ENCODE results near the gene PAEP. TPM values are rescaled to one million over a fixed set of nuclear protein-coding genes. Genes with fewer than 3 reads are reported as not detected.

The PAEP gene
- polyA plus RNA-seq, 4 donors: not detected

GRCh38 chr9:135588886-135589595, 27.5 kb downstream of the PAEP start:
- no peaks in the 10 kb centered on the region for H3K9me3 ChIP-seq (ENCODE audit: control insufficient read depth in 2 of 2, insufficient read depth in 1 of 2, low read depth in 1 of 2, low read length in 1 of 2)
- DNase-seq: no peak
- FAIRE-seq: no peak
- no peak overlapping the region for H3K4me3 ChIP-seq (ENCODE audit: low read depth in 1 of 3, low read length in 3 of 3)
- no peaks in the 10 kb centered on the region for H3K27me3 ChIP-seq (ENCODE audit: control insufficient read depth in 3 of 3, insufficient read depth in 3 of 3, low read length in 3 of 3)
- no peaks in the 10 kb centered on the region for H3K36me3 ChIP-seq (ENCODE audit: control insufficient read depth in 3 of 3, insufficient read depth in 2 of 3, low read depth in 1 of 3, low read length in 3 of 3)
- 76 to 85% (median 80%) methylated on average over 20 of the region's 20 CpGs for WGBS, 3 donors
- no peak overlapping the region for H3K27ac ChIP-seq (ENCODE audit: low read depth in 1 of 3, low read length in 2 of 3)
- H3K4me1 ChIP-seq (ENCODE audit: control insufficient read depth in 3 of 3, insufficient read depth in 2 of 3, low read depth in 1 of 3, low read length in 2 of 3): no peaks in the 10 kb centered on the region

DNA sequence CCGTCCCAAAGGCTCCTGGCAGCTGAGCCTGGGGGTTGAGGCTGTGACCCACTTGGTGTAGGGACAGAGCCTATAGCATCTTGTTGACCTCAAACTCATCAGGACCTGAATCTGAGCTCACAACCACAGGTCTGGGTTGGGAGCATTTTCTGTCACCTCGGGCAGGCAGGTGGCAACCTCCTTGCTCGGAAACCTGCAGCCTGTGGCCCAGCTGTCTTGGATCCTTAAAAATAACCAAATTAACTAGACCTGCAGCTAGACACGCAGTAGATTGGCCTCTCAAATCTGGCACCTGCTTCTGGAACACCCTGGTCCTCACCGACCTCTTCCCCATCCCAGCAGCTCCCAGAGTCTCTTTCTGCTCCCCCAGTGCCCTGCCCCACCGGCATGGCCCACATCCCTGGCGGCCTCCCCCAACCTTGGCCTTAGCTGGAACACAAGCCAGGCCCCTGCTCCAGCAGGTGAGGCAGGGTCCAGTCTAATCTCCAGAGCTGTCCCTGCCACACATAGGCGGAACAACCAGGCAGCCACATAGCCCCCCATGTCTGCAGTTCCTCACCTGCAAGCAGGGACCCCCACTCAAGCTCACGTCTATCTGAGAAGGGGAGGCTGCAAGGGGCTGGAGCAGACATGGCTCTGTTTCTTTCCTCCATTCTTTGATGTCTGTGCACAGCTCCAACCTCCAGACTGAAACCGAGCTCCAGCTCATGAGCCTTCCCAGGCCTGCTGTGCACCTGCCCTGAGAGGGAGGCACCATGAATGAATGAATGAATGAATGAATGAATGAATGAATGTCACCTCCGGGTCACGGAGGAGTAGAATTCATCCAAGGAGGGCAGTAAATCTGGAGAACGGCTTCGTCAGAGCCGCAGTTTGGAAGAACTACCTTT, 28.3 kb downstream of the PAEP start:
- H3K27ac ChIP-seq (ENCODE audit: low read depth in 1 of 3, low read length in 2 of 3): no peak overlapping the region
- FAIRE-seq: no peak
- H3K9me3 ChIP-seq (ENCODE audit: control insufficient read depth in 2 of 2, insufficient read depth in 1 of 2, low read depth in 1 of 2, low read length in 1 of 2): no peaks in the 10 kb centered on the region
- H3K4me1 ChIP-seq (ENCODE audit: control insufficient read depth in 3 of 3, insufficient read depth in 2 of 3, low read depth in 1 of 3, low read length in 2 of 3): no peaks in the 10 kb centered on the region
- H3K36me3 ChIP-seq (ENCODE audit: control insufficient read depth in 3 of 3, insufficient read depth in 2 of 3, low read depth in 1 of 3, low read length in 3 of 3): no peaks in the 10 kb centered on the region
- H3K4me3 ChIP-seq (ENCODE audit: low read depth in 1 of 3, low read length in 3 of 3): no peak overlapping the region
- WGBS, 3 donors: 65 to 74% (median 68%) methylated on average over 15 of the region's 15 CpGs
- no peak for DNase-seq
- no peaks in the 10 kb centered on the region for H3K27me3 ChIP-seq (ENCODE audit: control insufficient read depth in 3 of 3, insufficient read depth in 3 of 3, low read length in 3 of 3)

- Histone ChIP-seq H3K36me3 (ENCODE audit: control insufficient read depth in 3 of 3, insufficient read depth in 2 of 3, low read depth in 1 of 3, low read length in 3 of 3) (no peaks in the 10 kb centered on the region), H3K4me1 (ENCODE audit: control insufficient read depth in 3 of 3, insufficient read depth in 2 of 3, low read depth in 1 of 3, low read length in 2 of 3) (no peaks in the 10 kb centered on the region), H3K9me3 (ENCODE audit: control insufficient read depth in 2 of 2, insufficient read depth in 1 of 2, low read depth in 1 of 2, low read length in 1 of 2) (no peaks in the 10 kb centered on the region), H3K27ac (ENCODE audit: low read depth in 1 of 3, low read length in 2 of 3) (no peak overlapping the region), H3K27me3 (ENCODE audit: control insufficient read depth in 3 of 3, insufficient read depth in 3 of 3, low read length in 3 of 3) (no peaks in the 10 kb centered on the region), H3K4me3 (ENCODE audit: low read depth in 1 of 3, low read length in 3 of 3) (no peak overlapping the region)
- FAIRE-seq (no peak), DNase-seq (no peak)
- WGBS, 3 donors: 75 to 82% (median 76%) methylated on average over 25 of the region's 25 CpGs
Measured at GRCh38 chr9:135590486-135591079, 29.0 kb downstream of the PAEP start.

GRCh38 chr9:135591506-135592330, 30.2 kb downstream of the PAEP start:
- Histone ChIP-seq H3K4me1 (ENCODE audit: control insufficient read depth in 3 of 3, insufficient read depth in 2 of 3, low read depth in 1 of 3, low read length in 2 of 3) (no peaks in the 10 kb centered on the region), H3K27me3 (ENCODE audit: control insufficient read depth in 3 of 3, insufficient read depth in 3 of 3, low read length in 3 of 3) (no peaks in the 10 kb centered on the region), H3K36me3 (ENCODE audit: control insufficient read depth in 3 of 3, insufficient read depth in 2 of 3, low read depth in 1 of 3, low read length in 3 of 3) (no peaks in the 10 kb centered on the region), H3K4me3 (ENCODE audit: low read depth in 1 of 3, low read length in 3 of 3) (no peak overlapping the region), H3K9me3 (ENCODE audit: control insufficient read depth in 2 of 2, insufficient read depth in 1 of 2, low read depth in 1 of 2, low read length in 1 of 2) (peaks cover 0 to 4% of the 10 kb centered on the region in 2 donors), H3K27ac (ENCODE audit: low read depth in 1 of 3, low read length in 2 of 3) (no peak overlapping the region)
- DNase-seq: no peak
- 59 to 75% (median 65%) methylated on average over 22 of the region's 22 CpGs for WGBS, 3 donors
- no peak for FAIRE-seq

GRCh38 chr9:135592331-135592590, 30.7 kb downstream of the PAEP start:
- 66 to 76% (median 70%) methylated on average over 4 to 5 of the region's 5 CpGs for WGBS, 3 donors
- no peak overlapping the region for H3K27ac ChIP-seq (ENCODE audit: low read depth in 1 of 3, low read length in 2 of 3)
- H3K27me3 ChIP-seq (ENCODE audit: control insufficient read depth in 3 of 3, insufficient read depth in 3 of 3, low read length in 3 of 3): no peaks in the 10 kb centered on the region
- H3K4me1 ChIP-seq (ENCODE audit: control insufficient read depth in 3 of 3, insufficient read depth in 2 of 3, low read depth in 1 of 3, low read length in 2 of 3): no peaks in the 10 kb centered on the region
- H3K36me3 ChIP-seq (ENCODE audit: control insufficient read depth in 3 of 3, insufficient read depth in 2 of 3, low read depth in 1 of 3, low read length in 3 of 3): no peaks in the 10 kb centered on the region
- H3K4me3 ChIP-seq (ENCODE audit: low read depth in 1 of 3, low read length in 3 of 3): no peak overlapping the region
- no peak for FAIRE-seq
- peaks cover 0 to 4% of the 10 kb centered on the region in 2 donors for H3K9me3 ChIP-seq (ENCODE audit: control insufficient read depth in 2 of 2, insufficient read depth in 1 of 2, low read depth in 1 of 2, low read length in 1 of 2)
- no peak for DNase-seq

- no peaks in the 10 kb centered on the region for H3K4me1 ChIP-seq (ENCODE audit: control insufficient read depth in 3 of 3, insufficient read depth in 2 of 3, low read depth in 1 of 3, low read length in 2 of 3)
- peaks cover 0 to 3% (median 0%) of the 10 kb centered on the region in 3 donors for H3K27me3 ChIP-seq (ENCODE audit: control insufficient read depth in 3 of 3, insufficient read depth in 3 of 3, low read length in 3 of 3)
- WGBS, 3 donors: 74 to 82% (median 82%) methylated on average over 11 to 13 of the region's 13 CpGs
- peaks cover 0 to 4% of the 10 kb centered on the region in 2 donors for H3K9me3 ChIP-seq (ENCODE audit: control insufficient read depth in 2 of 2, insufficient read depth in 1 of 2, low read depth in 1 of 2, low read length in 1 of 2)
- no peak overlapping the region for H3K4me3 ChIP-seq (ENCODE audit: low read depth in 1 of 3, low read length in 3 of 3)
- FAIRE-seq (no peak), DNase-seq (no peak)
- no peak overlapping the region for H3K27ac ChIP-seq (ENCODE audit: low read depth in 1 of 3, low read length in 2 of 3)
- no peaks in the 10 kb centered on the region for H3K36me3 ChIP-seq (ENCODE audit: control insufficient read depth in 3 of 3, insufficient read depth in 2 of 3, low read depth in 1 of 3, low read length in 3 of 3)
Measured at GRCh38 chr9:135592625-135593024, 31.1 kb downstream of the PAEP start.

- Histone ChIP-seq H3K9me3 (ENCODE audit: control insufficient read depth in 2 of 2, insufficient read depth in 1 of 2, low read depth in 1 of 2, low read length in 1 of 2) (peaks cover 0 to 4% of the 10 kb centered on the region in 2 donors), H3K36me3 (ENCODE audit: control insufficient read depth in 3 of 3, insufficient read depth in 2 of 3, low read depth in 1 of 3, low read length in 3 of 3) (no peaks in the 10 kb centered on the region), H3K4me1 (ENCODE audit: control insufficient read depth in 3 of 3, insufficient read depth in 2 of 3, low read depth in 1 of 3, low read length in 2 of 3) (no peaks in the 10 kb centered on the region), H3K27me3 (ENCODE audit: control insufficient read depth in 3 of 3, insufficient read depth in 3 of 3, low read length in 3 of 3) (peaks cover 0 to 5% (median 0%) of the 10 kb centered on the region in 3 donors), H3K27ac (ENCODE audit: low read depth in 1 of 3, low read length in 2 of 3) (no peak overlapping the region), H3K4me3 (ENCODE audit: low read depth in 1 of 3, low read length in 3 of 3) (no peak overlapping the region)
- DNase-seq: peak in 1 of 2 donors; percentile 25
- 5 to 41% (median 22%) methylated on average over 2 of the region's 2 CpGs for WGBS, 3 donors
- FAIRE-seq: no peak
Measured at GRCh38 chr9:135596211-135596610, 34.7 kb downstream of the PAEP start.

- 56 to 62% (median 56%) methylated on average over 5 of the region's 5 CpGs for WGBS, 3 donors
Measured at GRCh38 chr9:135600296-135600817, 38.8 kb downstream of the PAEP start.

More at GRCh38 chr9:135600296-135600817, 38.8 kb downstream of the PAEP start:
- H3K27ac ChIP-seq (ENCODE audit: low read depth in 1 of 3, low read length in 2 of 3): no peak overlapping the region
- H3K27me3 ChIP-seq (ENCODE audit: control insufficient read depth in 3 of 3, insufficient read depth in 3 of 3, low read length in 3 of 3): peaks cover 0 to 5% (median 0%) of the 10 kb centered on the region in 3 donors
- no peaks in the 10 kb centered on the region for H3K36me3 ChIP-seq (ENCODE audit: control insufficient read depth in 3 of 3, insufficient read depth in 2 of 3, low read depth in 1 of 3, low read length in 3 of 3)
- H3K4me3 ChIP-seq (ENCODE audit: low read depth in 1 of 3, low read length in 3 of 3): no peak overlapping the region
- FAIRE-seq (no peak), DNase-seq (no peak)
- H3K4me1 ChIP-seq (ENCODE audit: control insufficient read depth in 3 of 3, insufficient read depth in 2 of 3, low read depth in 1 of 3, low read length in 2 of 3): no peaks in the 10 kb centered on the region
- H3K9me3 ChIP-seq (ENCODE audit: control insufficient read depth in 2 of 2, insufficient read depth in 1 of 2, low read depth in 1 of 2, low read length in 1 of 2): peaks cover 0 to 4% of the 10 kb centered on the region in 2 donors

Data from small intestine (tissue), 7 donors.